Suprapubic skin (tissue), 4 donors: Measurements from ENCODE around the gene BANP. TPM values are rescaled to one million over a fixed set of nuclear protein-coding genes. Genes with fewer than 3 reads are reported as not detected.
"Not testable (repeated sequence)": the region's sequence is repeated elsewhere in the genome, so short reads cannot be mapped to it uniquely, and the experiment has no call there.

Experiments used
- DNase-seq, 2 donors: peaks; one replicate each; pipeline ENCODE4 v3.0.0-alpha.2; 2019; ENCODE audit warnings: low spot score in 2 of 2
- H3K27ac ChIP-seq: fragments of 200-600 bp; sonication (generic); one replicate; pipeline ENCODE4 v1.5.1; 2019
- H3K27me3 ChIP-seq: fragments of 200-600 bp; sonication (generic); one replicate; pipeline ENCODE4 v1.5.1; 2019
- H3K36me3 ChIP-seq: fragments of 200-600 bp; sonication (generic); one replicate; pipeline ENCODE4 v1.5.1; 2019
- H3K4me1 ChIP-seq: fragments of 200-600 bp; sonication (generic); one replicate; pipeline ENCODE4 v1.5.1; 2019
- H3K4me3 ChIP-seq: fragments of 200-600 bp; sonication (generic); one replicate; pipeline ENCODE4 v1.5.1; 2019; ENCODE audit warnings: mild to moderate bottlenecking
- H3K9me3 ChIP-seq: fragments of 200-600 bp; sonication (generic); one replicate; pipeline ENCODE4 v1.5.1; 2019
- EP300 ChIP-seq: sonication (generic); formaldehyde crosslinking; IDR thresholded peaks from one replicate; pipeline ENCODE4 v1.6.1; 2017; ENCODE audit warnings: antibody characterized with exemption
- POLR2A ChIP-seq, 2 donors: fragments of 450-650 bp; IDR thresholded peaks; one replicate each; pipeline ENCODE4 v1.6.1; 2017; ENCODE audit warnings: antibody characterized with exemption in 2 of 2, mild to moderate bottlenecking in 2 of 2, moderate library complexity in 2 of 2
- POLR2AphosphoS5 ChIP-seq, 3 donors: sonication (generic); formaldehyde crosslinking; IDR thresholded peaks; one replicate each; pipeline ENCODE4 v1.6.1; 2017; ENCODE audit warnings: antibody characterized with exemption in 3 of 3
- WGBS: methylation state at CpG from one replicate; pipeline ENCODE4 v1.1.5; 2018; 5-methylcytosine and 5-hydroxymethylcytosine counted together
- total RNA-seq, 4 donors: library from RNA; depleted of rRNA; stranded (reverse); fragments of >200 nt; gene quantifications; one replicate each; pipeline ENCODE4 v1.1.0, GENCODE V29; 2016
- TF ChIP-seq, protein P1 (sequence below), 2 donors: fragments of 200-600 bp in 1 of 2; fragments of 450-650 bp in 1 of 2; sonication (generic) in 1 of 2; IDR thresholded peaks; one replicate each; pipeline ENCODE4 v1.5.1; 2016 to 2019; ENCODE audit warnings: antibody characterized with exemption in 2 of 2, mild to moderate bottlenecking in 1 of 2, moderate library complexity in 1 of 2

The BANP gene
- total RNA-seq, 4 donors from 2014 or later, result 24.9 to 40.1 (median 26.5) TPM

DNA sequence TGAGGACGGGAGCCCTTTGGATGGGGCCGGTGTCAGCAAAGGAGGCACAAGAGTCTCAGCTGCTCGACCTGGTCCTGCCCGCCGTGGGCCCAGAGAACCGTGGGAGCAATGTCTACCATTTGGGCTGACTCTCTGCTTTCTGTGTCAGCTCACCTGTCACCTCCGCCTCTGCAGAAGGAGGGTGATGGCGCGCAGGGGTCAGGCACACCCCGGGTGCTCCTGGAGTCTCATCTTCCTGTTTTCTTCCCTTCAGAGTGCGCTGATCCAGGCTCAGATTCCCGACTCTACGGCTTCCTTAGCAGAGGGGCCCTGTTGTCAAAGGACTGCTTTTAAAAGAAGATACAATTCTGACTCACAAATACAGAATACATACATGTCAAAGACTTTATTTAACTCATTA, 167.1 kb downstream of the BANP start:
- Histone ChIP-seq H3K27ac (no peak overlapping the region), H3K36me3 (no peaks in the 10 kb centered on the region), H3K9me3 (no peaks in the 10 kb centered on the region), H3K27me3 (peaks cover 31% of the 10 kb centered on the region), H3K4me1 (peaks cover 3% of the 10 kb centered on the region), H3K4me3 (no peak overlapping the region)
- TF ChIP-seq EP300 (no peak), POLR2AphosphoS5 (IDR thresholded peaks at IDR 0.05) (no peak), POLR2A (IDR thresholded peaks at IDR 0.05) (no peak)
- TF ChIP-seq, protein P1, sequence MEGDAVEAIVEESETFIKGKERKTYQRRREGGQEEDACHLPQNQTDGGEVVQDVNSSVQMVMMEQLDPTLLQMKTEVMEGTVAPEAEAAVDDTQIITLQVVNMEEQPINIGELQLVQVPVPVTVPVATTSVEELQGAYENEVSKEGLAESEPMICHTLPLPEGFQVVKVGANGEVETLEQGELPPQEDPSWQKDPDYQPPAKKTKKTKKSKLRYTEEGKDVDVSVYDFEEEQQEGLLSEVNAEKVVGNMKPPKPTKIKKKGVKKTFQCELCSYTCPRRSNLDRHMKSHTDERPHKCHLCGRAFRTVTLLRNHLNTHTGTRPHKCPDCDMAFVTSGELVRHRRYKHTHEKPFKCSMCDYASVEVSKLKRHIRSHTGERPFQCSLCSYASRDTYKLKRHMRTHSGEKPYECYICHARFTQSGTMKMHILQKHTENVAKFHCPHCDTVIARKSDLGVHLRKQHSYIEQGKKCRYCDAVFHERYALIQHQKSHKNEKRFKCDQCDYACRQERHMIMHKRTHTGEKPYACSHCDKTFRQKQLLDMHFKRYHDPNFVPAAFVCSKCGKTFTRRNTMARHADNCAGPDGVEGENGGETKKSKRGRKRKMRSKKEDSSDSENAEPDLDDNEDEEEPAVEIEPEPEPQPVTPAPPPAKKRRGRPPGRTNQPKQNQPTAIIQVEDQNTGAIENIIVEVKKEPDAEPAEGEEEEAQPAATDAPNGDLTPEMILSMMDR (IDR thresholded peaks at IDR 0.05), result no peak
- 63% methylated on average over 10 of the region's 13 CpGs for WGBS
- DNase-seq, result no peak

DNA sequence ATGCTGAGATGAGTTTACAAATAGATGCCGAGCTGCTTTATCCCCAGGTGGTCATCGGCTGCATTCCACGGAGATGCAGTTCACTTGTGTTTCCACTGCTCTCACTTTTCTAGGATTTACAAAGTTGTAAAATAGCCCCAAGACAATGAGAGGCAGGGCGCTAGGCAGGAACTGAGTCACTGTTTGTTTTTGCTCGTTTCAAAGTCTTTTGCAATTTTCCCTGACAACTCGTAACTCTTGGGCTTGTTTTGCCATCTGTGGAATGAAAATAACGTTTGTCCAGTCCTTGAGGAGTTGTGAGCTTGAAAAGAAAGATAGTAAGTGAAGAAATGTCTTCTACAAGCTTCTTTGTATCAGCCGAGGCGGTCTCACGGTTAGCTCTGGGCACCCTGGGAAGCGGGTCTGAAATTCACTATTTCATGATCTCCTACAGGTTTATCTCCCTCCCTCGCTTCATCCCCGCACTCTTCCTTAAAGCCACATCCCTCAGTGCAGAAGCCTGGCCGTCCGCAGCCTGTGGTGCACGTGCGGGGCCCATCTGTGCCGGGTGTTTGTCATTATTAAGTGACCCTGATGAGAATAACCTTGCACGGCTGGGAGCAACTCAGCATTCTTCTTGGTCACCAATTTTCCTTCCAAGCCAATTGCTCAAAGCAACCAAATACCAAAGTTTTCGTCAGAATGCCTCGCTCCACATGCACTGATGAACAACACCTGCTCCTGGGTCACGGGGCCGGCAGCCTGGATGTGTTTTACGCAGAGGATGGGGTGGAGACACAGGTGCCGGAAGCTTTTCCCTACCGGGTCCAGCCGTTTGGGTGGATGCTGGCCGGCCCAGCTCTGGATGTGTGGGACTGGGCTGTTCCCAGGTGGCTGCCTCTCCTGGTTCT, 167.9 kb downstream of the BANP start:
- not testable (repeated sequence) for H3K4me1 ChIP-seq, H3K4me3 ChIP-seq, H3K36me3 ChIP-seq, DNase-seq, H3K9me3 ChIP-seq
- Histone ChIP-seq H3K27ac (peak overlapping the region; percentile 62), H3K27me3 (peaks cover 31% of the 10 kb centered on the region)
- 34% methylated on average over 27 of the region's 28 CpGs for WGBS

DNA sequence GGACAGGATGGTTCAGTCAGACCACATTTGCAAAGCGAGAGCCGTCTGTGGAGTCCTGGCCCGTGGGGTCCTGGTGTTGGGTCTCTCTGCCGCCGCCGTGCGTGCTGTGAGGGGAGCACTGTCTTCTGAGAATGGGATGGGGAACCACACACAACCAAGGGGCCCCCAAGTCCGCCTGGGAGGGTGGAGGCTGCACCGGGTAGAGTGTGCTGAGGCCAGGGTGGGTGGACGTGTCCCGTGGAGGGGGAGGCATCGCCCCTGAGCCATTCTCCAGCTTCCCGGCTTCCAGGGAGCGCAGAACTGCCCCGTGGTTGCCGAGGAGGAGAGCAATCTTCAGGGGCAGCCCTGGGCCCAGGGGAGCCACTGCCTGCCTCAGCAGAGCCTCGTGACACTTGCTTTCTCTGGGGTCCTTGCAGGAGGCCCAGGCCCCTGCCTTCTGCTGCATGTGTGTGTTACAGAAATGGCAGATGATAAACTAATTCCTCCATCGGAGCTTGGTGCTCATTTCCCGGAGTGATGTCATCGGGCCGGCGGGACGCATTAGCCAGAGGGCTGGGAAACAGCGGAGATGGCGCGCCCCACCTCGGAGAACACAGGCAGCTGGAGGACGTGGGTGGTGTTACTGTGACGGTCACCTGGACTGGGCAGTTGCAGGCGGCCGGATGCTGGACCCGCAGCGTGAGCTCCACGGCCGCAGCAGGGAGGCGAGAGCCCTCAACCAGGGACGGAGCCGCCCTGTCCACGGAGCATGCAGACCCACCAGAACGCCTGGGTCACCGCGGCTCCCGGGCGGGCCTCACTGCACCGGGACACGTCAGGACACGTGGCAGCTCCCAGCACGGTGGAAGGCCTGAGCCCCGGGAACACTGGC, 168.9 kb downstream of the BANP start:
- H3K27ac ChIP-seq, H3K4me1 ChIP-seq, H3K4me3 ChIP-seq, DNase-seq, H3K9me3 ChIP-seq, H3K36me3 ChIP-seq: not testable (repeated sequence)
- H3K27me3 ChIP-seq, result peaks cover 27% of the 10 kb centered on the region
- WGBS, result 83% methylated on average over 11 of the region's 49 CpGs

DNA sequence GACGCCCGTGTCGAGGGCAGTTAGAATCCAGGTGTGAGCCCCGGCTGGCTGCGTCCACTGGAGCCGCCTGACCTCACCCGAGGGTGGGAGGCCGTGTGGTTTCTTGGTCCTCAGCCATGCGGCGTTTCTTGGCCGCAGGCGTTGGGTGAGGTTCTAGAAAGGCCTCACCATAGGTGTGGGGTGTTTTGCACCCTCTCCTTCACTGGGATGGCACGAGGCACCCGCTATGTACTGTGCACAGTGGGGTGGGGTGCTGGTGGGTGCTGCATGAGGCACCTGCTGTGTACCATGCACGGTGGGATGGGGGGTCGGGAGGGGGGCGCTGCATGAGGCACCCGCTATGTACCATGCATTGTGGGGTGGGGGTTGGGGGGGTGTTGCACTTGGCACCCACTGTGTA, 169.6 kb downstream of the BANP start:
- no peak for DNase-seq
- no peaks in the 10 kb centered on the region for H3K36me3 ChIP-seq
- no peak overlapping the region for H3K4me3 ChIP-seq
- peaks cover 3% of the 10 kb centered on the region for H3K4me1 ChIP-seq
- peaks cover 24% of the 10 kb centered on the region for H3K27me3 ChIP-seq
- no peaks in the 10 kb centered on the region for H3K9me3 ChIP-seq
- TF ChIP-seq POLR2AphosphoS5 (IDR thresholded peaks at IDR 0.05) (no peak), EP300 (no peak), POLR2A (IDR thresholded peaks at IDR 0.05) (no peak)
- TF ChIP-seq, protein P1 (IDR thresholded peaks at IDR 0.05), result no peak
- WGBS, result 79% methylated on average over 17 of the region's 18 CpGs
- no peak overlapping the region for H3K27ac ChIP-seq

DNA sequence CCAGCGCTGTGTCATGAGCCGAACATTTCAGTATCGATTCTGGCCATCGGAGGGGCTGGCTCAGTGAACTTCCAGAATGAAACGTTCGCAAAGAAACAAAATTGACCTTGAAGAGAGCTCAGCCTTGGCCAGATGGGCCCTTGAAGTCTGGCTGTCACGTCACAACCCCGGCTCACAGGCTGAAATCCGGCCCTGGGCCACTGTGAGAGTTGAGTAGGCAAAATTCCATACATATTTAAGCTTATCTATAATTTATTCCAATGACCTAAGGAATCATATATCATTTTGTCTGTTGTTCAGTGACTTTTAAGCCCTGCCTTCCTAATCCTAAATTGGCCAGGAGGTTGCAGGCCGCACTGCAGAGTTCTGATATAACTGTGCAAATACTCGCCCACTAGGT, 170.2 kb downstream of the BANP start:
- DNase-seq, H3K36me3 ChIP-seq, H3K4me1 ChIP-seq, H3K4me3 ChIP-seq, H3K27ac ChIP-seq, H3K9me3 ChIP-seq: not testable (repeated sequence)
- peaks cover 18% of the 10 kb centered on the region for H3K27me3 ChIP-seq
- 87% methylated on average over 11 of the region's 11 CpGs for WGBS

DNA sequence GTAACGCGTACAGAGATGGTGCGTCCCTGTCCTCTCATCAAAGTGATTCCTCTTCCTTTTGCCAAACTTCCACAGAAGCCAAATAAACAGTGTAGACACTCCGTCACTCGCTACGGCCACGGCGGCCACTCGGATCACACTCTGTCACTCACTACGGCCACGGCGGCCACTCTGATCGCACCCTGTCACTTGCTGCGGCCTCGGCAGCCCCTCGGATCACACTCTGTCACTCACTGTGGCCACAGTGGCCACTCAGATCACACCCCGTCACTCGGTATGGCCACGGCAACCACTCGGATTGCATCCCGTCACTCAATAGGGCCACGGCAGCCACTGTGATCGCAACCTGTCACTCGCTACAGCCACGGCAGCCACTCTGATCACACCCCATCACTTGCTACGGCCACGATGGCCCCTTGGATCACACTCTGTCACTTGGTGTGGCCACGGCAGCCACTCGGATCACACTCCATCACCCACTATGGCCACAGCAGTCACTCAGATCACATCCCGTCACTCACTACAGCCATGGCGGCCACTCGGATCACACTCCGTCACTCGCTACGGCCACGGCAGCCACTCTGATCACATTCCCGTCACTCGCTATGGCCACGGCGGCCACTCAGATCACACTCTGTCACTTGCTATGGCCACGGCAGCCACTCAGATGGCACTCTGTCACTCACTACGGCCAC, 170.8 kb downstream of the BANP start:
- no peaks in the 10 kb centered on the region for H3K9me3 ChIP-seq
- DNase-seq, result no peak
- H3K27me3 ChIP-seq, result peaks cover 15% of the 10 kb centered on the region
- TF ChIP-seq POLR2A (IDR thresholded peaks at IDR 0.05) (no peak), POLR2AphosphoS5 (IDR thresholded peaks at IDR 0.05) (no peak), EP300 (no peak)
- TF ChIP-seq, protein P1 (IDR thresholded peaks at IDR 0.05), result no peak
- peaks cover 3% of the 10 kb centered on the region for H3K4me1 ChIP-seq
- H3K4me3 ChIP-seq, result no peak overlapping the region
- no peaks in the 10 kb centered on the region for H3K36me3 ChIP-seq
- no peak overlapping the region for H3K27ac ChIP-seq
- WGBS, result 96% methylated on average over 42 of the region's 42 CpGs

Other genes starting within 250 kb of the BANP start
- 100 to 1,000 TPM in 1 of 4 donors, 10 to 100 TPM in 3; 26.6 to 104 (median 30.1) TPM for gene KLHDC4, start 185.4 kb upstream of the BANP start, total RNA-seq
- gene SLC7A5, start 81.9 kb upstream of the BANP start, total RNA-seq, result 10 to 100 TPM in 3 of 4 donors, 1 to 10 TPM in 1; 10.0 to 99.4 (median 61.1) TPM
- gene CA5A, start 14.9 kb upstream of the BANP start, total RNA-seq, result not detected